PC-9 (cell line): ENCODE measurements around the gene SHBG.

Source experiments
- EZH2 ChIP-seq: fragments of 200-600 bp; sonication (generic); IDR thresholded peaks from 2 replicates; pipeline ENCODE4 v1.8.0; 2017; ENCODE audit warnings: antibody characterized with exemption, low read depth
- TF ChIP-seq, protein P1 (sequence below): fragments of 200-600 bp; sonication (generic); conservative IDR thresholded peaks from 2 replicates; pipeline ENCODE4 v1.6.1; 2017; ENCODE audit warnings: mixed run types, antibody characterized with exemption, mild to moderate bottlenecking, moderate library complexity

DNA sequence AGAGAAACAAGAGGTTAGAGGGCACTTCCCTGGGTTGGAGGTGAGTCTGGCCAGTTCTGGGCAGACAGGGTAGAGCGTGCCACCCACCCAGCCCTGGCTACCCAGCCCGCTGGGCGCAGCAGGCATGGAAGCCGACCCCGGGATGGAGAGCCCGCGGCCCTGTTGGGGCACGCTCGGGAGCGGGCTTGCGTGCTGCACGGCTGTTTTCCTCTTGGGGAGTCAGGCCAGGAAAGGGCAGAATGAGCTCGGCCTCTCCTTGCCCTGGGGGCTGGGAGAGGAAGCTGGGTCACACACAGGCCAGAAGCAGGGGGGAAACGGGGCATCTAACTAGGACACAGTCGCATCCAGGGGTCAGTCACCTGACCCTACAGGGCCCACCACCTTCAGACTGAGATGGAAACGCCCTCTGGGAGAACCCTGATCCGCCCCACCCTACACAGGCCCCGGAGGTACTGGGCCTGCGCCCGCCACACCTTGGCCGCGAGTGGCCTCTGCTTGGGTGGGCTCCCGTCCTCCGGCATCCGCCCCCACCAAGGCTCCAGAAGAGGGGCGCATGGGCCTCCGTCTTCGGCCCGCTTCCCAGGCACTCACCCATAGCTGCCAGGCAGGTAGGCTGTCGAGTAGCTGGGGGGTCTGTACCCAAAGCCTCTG lies 41.3 kb upstream of the SHBG start:
- TF ChIP-seq, protein P1, sequence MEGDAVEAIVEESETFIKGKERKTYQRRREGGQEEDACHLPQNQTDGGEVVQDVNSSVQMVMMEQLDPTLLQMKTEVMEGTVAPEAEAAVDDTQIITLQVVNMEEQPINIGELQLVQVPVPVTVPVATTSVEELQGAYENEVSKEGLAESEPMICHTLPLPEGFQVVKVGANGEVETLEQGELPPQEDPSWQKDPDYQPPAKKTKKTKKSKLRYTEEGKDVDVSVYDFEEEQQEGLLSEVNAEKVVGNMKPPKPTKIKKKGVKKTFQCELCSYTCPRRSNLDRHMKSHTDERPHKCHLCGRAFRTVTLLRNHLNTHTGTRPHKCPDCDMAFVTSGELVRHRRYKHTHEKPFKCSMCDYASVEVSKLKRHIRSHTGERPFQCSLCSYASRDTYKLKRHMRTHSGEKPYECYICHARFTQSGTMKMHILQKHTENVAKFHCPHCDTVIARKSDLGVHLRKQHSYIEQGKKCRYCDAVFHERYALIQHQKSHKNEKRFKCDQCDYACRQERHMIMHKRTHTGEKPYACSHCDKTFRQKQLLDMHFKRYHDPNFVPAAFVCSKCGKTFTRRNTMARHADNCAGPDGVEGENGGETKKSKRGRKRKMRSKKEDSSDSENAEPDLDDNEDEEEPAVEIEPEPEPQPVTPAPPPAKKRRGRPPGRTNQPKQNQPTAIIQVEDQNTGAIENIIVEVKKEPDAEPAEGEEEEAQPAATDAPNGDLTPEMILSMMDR = no peak
- TF ChIP-seq EZH2 = no peak
